Neural cell (in vitro differentiated cells): Measurements from ENCODE around the gene TREM1.
A peak's percentile ranks its signal among the peaks of the same experiment; 100 is the strongest.

Experiments used
- CTCF ChIP-seq: fragments of 450-650 bp; IDR thresholded peaks from 2 replicates; pipeline ENCODE4 v1.5.1; 2014; ENCODE audit warnings: antibody characterized with exemption, mild to moderate bottlenecking, moderate library complexity; ENCODE audit not compliant: poor library complexity, severe bottlenecking
- EP300 ChIP-seq: fragments of 450-650 bp; conservative IDR thresholded peaks from 2 replicates; pipeline ENCODE4 v1.6.1; 2014; ENCODE audit warnings: antibody characterized with exemption, mild to moderate bottlenecking, moderate library complexity; ENCODE audit not compliant: poor library complexity, severe bottlenecking
- EZH2 ChIP-seq: fragments of 200-600, 300-800 bp; shearing (Covaris generic), sonication (generic); IDR thresholded peaks from 2 replicates; pipeline ENCODE4 v1.6.1; 2014; ENCODE audit warnings: antibody characterized with exemption, low read length, borderline replicate concordance, mild to moderate bottlenecking; ENCODE audit not compliant: insufficient read depth, poor library complexity, severe bottlenecking
- MXI1 ChIP-seq: fragments of 450-650 bp; conservative IDR thresholded peaks from 2 replicates; pipeline ENCODE4 v1.6.1; 2014; ENCODE audit warnings: antibody characterized with exemption, mild to moderate bottlenecking; ENCODE audit not compliant: poor library complexity, severe bottlenecking
- POLR2AphosphoS5 ChIP-seq: IDR thresholded peaks from 2 replicates; pipeline ENCODE4 v1.6.1; 2012
- RAD21 ChIP-seq: fragments of 450-650 bp; conservative IDR thresholded peaks from 2 replicates; pipeline ENCODE4 v1.6.1; 2014; ENCODE audit warnings: antibody characterized with exemption, mild to moderate bottlenecking, moderate library complexity
- REST ChIP-seq: IDR thresholded peaks from 2 replicates; pipeline ENCODE4 v1.6.1; 2012; ENCODE audit warnings: borderline replicate concordance
- SMC3 ChIP-seq: fragments of 450-650 bp; conservative IDR thresholded peaks from 2 replicates; pipeline ENCODE4 v1.6.1; 2014; ENCODE audit warnings: antibody characterized with exemption, mild to moderate bottlenecking, moderate library complexity; ENCODE audit not compliant: poor library complexity
- TAF1 ChIP-seq: IDR thresholded peaks from 2 replicates; pipeline ENCODE4 v1.6.1; 2012; ENCODE audit warnings: low read depth

GRCh38 chr6:41288030-41288753 is 1.7 kb upstream of the TREM1 start:
- TF ChIP-seq CTCF (no peak), EZH2 (no peak), REST (peak; percentile 43), POLR2AphosphoS5 (peak; percentile 43), MXI1 (no peak), TAF1 (no peak), RAD21 (no peak), EP300 (peak; percentile 65), SMC3 (no peak)
